GM12878 (cell line): ENCODE data around the gene REEP2. TPM values are rescaled to one million over a fixed set of nuclear protein-coding genes. Genes with fewer than 3 reads are reported as not detected.

Source experiments
- ATAC-seq: fragments of 200-7000 bp; cut with Tn5 transposase; 3 replicates; pipeline ENCODE4 v1.9.1; 2020; ENCODE audit warnings: mild to moderate bottlenecking, moderate library complexity
- BruUV-seq: library from RNA; stranded (reverse); fragments of 400-500 nt; replicated peaks from 2 replicates; lab custom pipeline; 2021; lab: Mats Ljungman, UMichigan
- CTCF ChIA-PET: fragments of 300-600 bp; sonication (Branson Sonifier 250); formaldehyde crosslinking; extraction: SDS; loops from one replicate; lab custom pipeline; 2021; ENCODE audit warnings: inconsistent platforms; lab: Yijun Ruan, JAX
- POLR2A ChIA-PET: fragments of 350-600 bp; formaldehyde crosslinking; extraction: SDS; loops from one replicate; lab custom pipeline; 2021; ENCODE audit warnings: inconsistent platforms; lab: Charles Lee
- RAD21 ChIA-PET: fragments of 300-600 bp; sonication (Branson Sonifier 250); formaldehyde crosslinking; loops from one replicate; lab custom pipeline; 2023; ENCODE audit warnings: antibody characterized with exemption; ENCODE audit not compliant: unreplicated experiment; lab: Charles Lee
- SMC1A ChIA-PET: fragments of 300-600 bp; sonication (Branson Sonifier 250); formaldehyde crosslinking; loops from one replicate; lab custom pipeline; 2023; ENCODE audit not compliant: unreplicated experiment, uncharacterized antibody; lab: Charles Lee
- DNase-seq: peaks from one replicate; pipeline ENCODE4 v3.0.0-alpha.2; 2011; ENCODE audit warnings: low read depth, low spot score
- FAIRE-seq: peaks from 3 replicates; lab custom pipeline; 2011; peaks lifted over from hg19 to GRCh38; lab: Jason Lieb, UNC
- H2AFZ ChIP-seq: 2 replicates; pipeline ENCODE4 v1.6.0; 2011; ENCODE audit warnings: low read depth, low read length, control low read depth; ENCODE audit not compliant: control insufficient read depth
- H3K27ac ChIP-seq: 2 replicates; pipeline ENCODE4 v1.5.1; 2011; ENCODE audit warnings: control low read depth; ENCODE audit not compliant: control insufficient read depth, insufficient read depth
- H3K27me3 ChIP-seq, 2 experiments: replicated peaks in 1 of 2; 2 replicates each; pipeline versions ENCODE4 v1.6.0 to v1.6.1; 2011; ENCODE audit warnings: low read length in 1 of 2; ENCODE audit not compliant: control insufficient read depth in 2 of 2, insufficient read depth in 2 of 2
- H3K36me3 ChIP-seq, 2 experiments: 2 replicates each; pipeline ENCODE4 v1.5.1; 2011; ENCODE audit warnings: low read length in 1 of 2; ENCODE audit not compliant: control insufficient read depth in 2 of 2, insufficient read depth in 2 of 2
- H3K4me1 ChIP-seq: 2 replicates; pipeline ENCODE4 v1.6.1; 2011; ENCODE audit warnings: mild to moderate bottlenecking, low read length, moderate library complexity, mixed read lengths; ENCODE audit not compliant: control insufficient read depth, insufficient read depth
- H3K4me2 ChIP-seq: 2 replicates; pipeline ENCODE4 v1.6.0; 2011; ENCODE audit warnings: control low read depth; ENCODE audit not compliant: control insufficient read depth, insufficient read depth
- H3K4me3 ChIP-seq: fragments of 200-600 bp; sonication (generic); 2 replicates; pipeline ENCODE4 v1.5.1; 2016
- H3K79me2 ChIP-seq: 2 replicates; pipeline ENCODE4 v1.6.0; 2011; ENCODE audit warnings: low read length; ENCODE audit not compliant: control insufficient read depth, insufficient read depth
- H3K9ac ChIP-seq: 2 replicates; pipeline ENCODE4 v1.8.0; 2011; ENCODE audit warnings: low read length, control low read depth, mixed read lengths; ENCODE audit not compliant: control insufficient read depth, insufficient read depth
- H3K9me3 ChIP-seq: replicated peaks from 3 replicates; pipeline ENCODE4 v1.5.1; 2011; ENCODE audit warnings: mild to moderate bottlenecking, low read length; ENCODE audit not compliant: control insufficient read depth, insufficient read depth
- H4K20me1 ChIP-seq: 2 replicates; pipeline ENCODE4 v1.6.0; 2011; ENCODE audit not compliant: control insufficient read depth, insufficient read depth
- ATF2 ChIP-seq: IDR thresholded peaks from 2 replicates; pipeline ENCODE4 v1.6.1; 2012; ENCODE audit warnings: low read length, inconsistent platforms
- BCL11A ChIP-seq: IDR thresholded peaks from 2 replicates; pipeline ENCODE4 v1.6.1; 2011; ENCODE audit warnings: low read depth, low read length
- BRCA1 ChIP-seq: IDR thresholded peaks from 2 replicates; pipeline ENCODE4 v1.6.1; 2011; ENCODE audit warnings: low read depth, low read length, improper control_type of control experiment
- CTCF ChIP-seq, 3 experiments: IDR thresholded peaks in 2 of 3; conservative IDR thresholded peaks in 1 of 3; 2 replicates each; pipeline ENCODE4 v1.5.1; 2011; ENCODE audit warnings: low read depth in 3 of 3, low read length in 3 of 3, mild to moderate bottlenecking in 3 of 3, control low read depth in 2 of 3, moderate library complexity in 2 of 3, inconsistent platforms in 1 of 3, mixed read lengths in 1 of 3; ENCODE audit not compliant: control insufficient read depth in 2 of 3, insufficient read depth in 1 of 3; ENCODE audit errors: extremely low read depth in 1 of 3
- DPF2 ChIP-seq: fragments of 450-650 bp; IDR thresholded peaks from 2 replicates; pipeline ENCODE4 v1.6.1; 2017; ENCODE audit warnings: mild to moderate bottlenecking
- NFYA ChIP-seq: IDR thresholded peaks from 2 replicates; pipeline ENCODE4 v1.6.1; 2011; ENCODE audit warnings: low read depth, mild to moderate bottlenecking, low read length, improper control_type of control experiment, borderline replicate concordance
- RCOR1 ChIP-seq: conservative IDR thresholded peaks from 2 replicates; pipeline ENCODE4 v1.6.1; 2012; ENCODE audit warnings: low read depth, low read length, improper control_type of control experiment
- SIN3A ChIP-seq: IDR thresholded peaks from 2 replicates; pipeline ENCODE4 v1.6.1; 2012; ENCODE audit warnings: low read depth, low read length, improper control_type of control experiment
- ZNF207 ChIP-seq: fragments of 450-650 bp; IDR thresholded peaks from 2 replicates; pipeline ENCODE4 v1.6.1; 2014; ENCODE audit warnings: antibody characterized with exemption, mild to moderate bottlenecking, borderline replicate concordance
- ZNF217 ChIP-seq: fragments of 450-650 bp; IDR thresholded peaks from 2 replicates; pipeline ENCODE4 v1.6.1; 2017; ENCODE audit warnings: antibody characterized with exemption, mild to moderate bottlenecking
- ZZZ3 ChIP-seq: IDR thresholded peaks from 2 replicates; pipeline ENCODE4 v1.6.1; 2011; ENCODE audit warnings: low read depth; ENCODE audit not compliant: control insufficient read depth, insufficient read length
- WGBS: methylation state at CpG from one replicate; pipeline ENCODE4 v1.1.6; 2016; ENCODE audit warnings: low lambda C conversion rate; ENCODE audit not compliant: insufficient replicate concordance, insufficient coverage; ENCODE audit errors: missing lambda C conversion rate; 5-methylcytosine and 5-hydroxymethylcytosine counted together
- in situ Hi-C: fragments of 300-500 bp; cut with MboI; formaldehyde crosslinking; loops from 9 replicates; pipeline ENCODE4 v1.14.3; 2018; ENCODE audit warnings: mixed read lengths
- intact Hi-C: fragments of 100-400 bp; cut with micrococcal nuclease; formaldehyde crosslinking; loops from one replicate; pipeline ENCODE4 v1.14.2; 2022; ENCODE audit not compliant: unreplicated experiment
- polyA plus RNA-seq, 11 experiments: library from polyadenylated mRNA; depleted of rRNA in 4 of 11; unstranded in 6 of 11; stranded (reverse) in 5 of 11; fragments of >200 nt; fragmentation: Nextera tagmentation in 4 of 11; fragmentation: Illumina TruSeq in 1 of 11; extraction: Ambion mirVana in 4 of 11; extraction: Trizol in 1 of 11; gene quantifications; 1 replicate in 1 of 11; 2 replicates in 10 of 11; pipeline versions ENCODE4 v1.2.1 to v1.2.3, GENCODE V29; 2011 to 2016; ENCODE audit warnings: inconsistent platforms in 2 of 11, missing spikeins in 2 of 11, low read depth in 1 of 11
- total RNA-seq, 4 experiments: library from RNA; depleted of rRNA in 3 of 4; stranded (reverse); fragments of >200 nt in 3 of 4; fragmentation: Illumina TruSeq in 1 of 4; extraction: Trizol in 1 of 4; gene quantifications; 2 replicates each; pipeline versions ENCODE4 v1.2.1 to v1.2.3, GENCODE V29; 2013 to 2021

The REEP2 gene
- total and polyA plus RNA-seq, 10 of the 15 experiments (the other 5 are each of a cell fraction or from before 2014, with no cell fraction given), result 0.10 to 3.1 (median 2.0) TPM

DNA sequence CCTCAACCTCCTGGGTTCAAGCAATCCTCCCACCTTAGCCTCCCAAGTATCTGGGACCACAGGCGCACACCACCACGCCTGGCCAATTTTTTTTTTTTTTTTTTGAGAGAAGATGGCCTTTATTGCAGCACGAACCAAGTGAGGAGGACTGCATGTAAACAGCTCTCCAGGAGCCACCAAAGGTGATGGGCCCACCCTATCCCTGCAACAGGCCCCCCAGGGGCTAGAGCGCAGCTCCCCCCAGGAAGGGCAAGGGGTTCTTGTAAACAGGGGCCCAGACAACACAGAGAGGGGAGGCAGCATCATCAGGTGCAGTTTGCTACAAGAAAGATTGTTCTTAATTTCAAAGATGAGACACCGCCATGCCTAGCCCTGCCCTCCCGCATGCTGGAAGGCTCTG lies 13.9 kb downstream of the REEP2 start:
- Histone ChIP-seq H3K4me3 (no peak overlapping the region), H3K27ac (no peak overlapping the region)
- CTCF ChIA-PET, result interaction anchor here (7.0 kb wide), 1 partner anchor 51 kb away, joined by 123 read pairs; no protein-coding TSS in a partner anchor

More for the DNA sequence above, 13.9 kb downstream of the REEP2 start:
- DNase-seq (no peak), ATAC-seq (no peak), FAIRE-seq (no peak)
- no peaks in the 10 kb centered on the region; a peak in 1 of 4 replicates for H3K27me3 ChIP-seq
- H3K79me2 ChIP-seq, result no peaks in the 10 kb centered on the region
- ChIA-PET POLR2A (interaction anchor here (0.6 to 1.6 kb wide), 2 partner anchors 11 to 20 kb away, joined by 4 read pairs; no protein-coding TSS in a partner anchor), SMC1A (no interaction called here), RAD21 (interaction anchor here (5.8 kb wide), 1 partner anchor 51 kb away, joined by 56 read pairs; no protein-coding TSS in a partner anchor)
- no peak for TF ChIP-seq BRCA1
- no peak for TF ChIP-seq SIN3A
- no peak for TF ChIP-seq CTCF (IDR thresholded peaks at IDR 0.05 in 2 of 3, conservative IDR thresholded peaks at IDR 0.05 in 1 of 3; ENCODE audit: control insufficient read depth in 2 of 3, extremely low read depth in 1 of 3, insufficient read depth in 1 of 3, low read depth in 3 of 3, low read length in 3 of 3)
- TF ChIP-seq RCOR1, result no peak
- TF ChIP-seq BCL11A, result no peak
- no peak for TF ChIP-seq NFYA
- TF ChIP-seq ZNF217, result no peak
- no peak for TF ChIP-seq ZZZ3
- TF ChIP-seq ATF2, result no peak
- TF ChIP-seq ZNF207, result no peak
- no peak for TF ChIP-seq DPF2
- H3K4me1 ChIP-seq, result peaks cover 4% of the 10 kb centered on the region; the same call in 1 of the 2 replicates
- in situ Hi-C loops (no loop called here), intact Hi-C loops (no loop called here)
- no peak overlapping the region for H3K9ac ChIP-seq
- no peaks in the 10 kb centered on the region for H4K20me1 ChIP-seq
- WGBS, result 64% methylated on average over 6 of the region's 6 CpGs
- no peak overlapping the region for H2AFZ ChIP-seq
- no TSS peak for BruUV-seq
- H3K4me2 ChIP-seq, result no peak overlapping the region
- no peaks in the 10 kb centered on the region for H3K9me3 ChIP-seq
- H3K36me3 ChIP-seq, result no peaks in the 10 kb centered on the region
